ENCODE results near the gene CNOT9. TPM values are rescaled to one million over a fixed set of nuclear protein-coding genes. Genes with fewer than 3 reads are reported as not detected.

Gene CNOT9, protein sequence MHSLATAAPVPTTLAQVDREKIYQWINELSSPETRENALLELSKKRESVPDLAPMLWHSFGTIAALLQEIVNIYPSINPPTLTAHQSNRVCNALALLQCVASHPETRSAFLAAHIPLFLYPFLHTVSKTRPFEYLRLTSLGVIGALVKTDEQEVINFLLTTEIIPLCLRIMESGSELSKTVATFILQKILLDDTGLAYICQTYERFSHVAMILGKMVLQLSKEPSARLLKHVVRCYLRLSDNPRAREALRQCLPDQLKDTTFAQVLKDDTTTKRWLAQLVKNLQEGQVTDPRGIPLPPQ
- total RNA-seq, result 70.3 and 86.3 TPM in 2 replicates

DNA sequence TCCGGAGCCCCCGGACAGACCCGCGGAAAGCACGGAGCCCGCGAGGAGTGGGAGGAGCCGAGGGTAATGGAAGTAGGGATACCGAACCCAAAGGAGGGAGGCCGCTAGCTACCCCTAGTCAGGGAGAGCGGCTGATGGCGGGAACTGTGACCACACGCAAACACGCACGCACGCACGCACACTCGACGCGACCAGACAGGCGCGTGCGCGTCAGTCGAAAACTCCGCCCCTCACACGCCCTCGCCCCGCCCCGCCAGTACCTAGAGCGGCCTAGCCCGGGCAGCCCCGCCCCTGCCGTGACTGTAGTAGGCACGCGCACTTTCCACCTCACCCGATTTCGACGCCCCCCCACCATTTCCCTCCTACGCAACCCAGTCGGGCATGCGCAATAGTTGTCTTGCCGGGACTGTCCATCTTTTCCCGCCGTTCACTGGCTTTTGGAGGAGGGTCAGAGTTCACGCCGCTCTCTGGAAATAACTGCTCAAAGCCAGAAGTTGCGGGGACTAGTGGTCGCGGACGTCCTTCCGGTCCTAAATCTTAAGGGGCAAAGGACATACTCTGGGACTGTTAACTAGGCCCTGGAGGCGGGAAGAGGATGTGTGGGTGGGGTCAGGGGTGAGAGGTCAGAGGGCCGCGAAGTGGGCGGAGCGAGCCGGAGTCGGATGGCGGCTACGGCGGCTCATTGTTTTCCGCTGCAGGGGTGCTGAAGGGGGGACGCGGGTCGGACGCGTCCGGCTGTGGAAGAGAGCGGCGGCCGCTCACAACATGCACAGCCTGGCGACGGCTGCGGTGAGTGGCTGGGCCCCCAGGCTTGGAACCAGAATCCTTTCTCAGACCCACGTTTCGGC lies at the start of gene CNOT9, which contains the start of gene USP37:
CNOT9 (plus strand) TSS at position 650 of the 848 bp plus-strand sequence; CDS start at position 766, 116 bp downstream.
USP37 (minus strand) TSS at position 162 of the 848 bp plus-strand sequence. CDS start 9,698 bp downstream, outside the sequence.

DNA sequence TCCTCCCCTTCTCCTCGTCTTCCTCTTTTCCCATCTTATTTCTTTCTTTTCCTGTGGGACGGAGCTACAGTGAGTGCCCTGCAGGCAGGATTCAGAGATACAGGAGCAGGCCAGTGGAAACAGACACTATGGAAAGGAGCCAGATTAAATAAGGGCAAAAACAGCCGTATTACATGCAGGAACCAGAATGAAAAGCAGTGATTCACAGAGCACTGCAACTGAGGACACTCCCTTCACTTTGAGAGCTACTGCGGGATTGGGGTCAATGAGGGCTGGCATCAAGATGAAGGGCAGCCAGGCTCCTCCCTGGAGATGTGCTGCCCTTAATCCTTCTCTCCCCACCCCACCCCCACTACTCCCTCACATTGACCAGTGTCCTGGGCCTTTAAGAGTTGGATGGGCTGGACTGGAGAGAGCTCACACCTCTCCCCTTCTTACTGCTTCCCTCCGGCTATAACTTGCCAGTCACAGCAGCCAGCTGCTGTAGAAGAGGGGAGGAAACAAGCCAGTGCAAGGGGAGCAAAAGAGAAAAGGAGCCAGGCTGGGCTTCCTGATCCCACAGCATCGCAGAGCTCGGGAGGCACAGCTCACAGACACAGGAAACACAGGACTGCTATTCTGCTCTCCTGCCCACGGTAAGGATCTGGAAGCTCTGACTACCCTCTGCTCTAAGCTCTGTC lies 38.9 kb downstream of the CNOT9 start, which contains the start of gene PLCD4:
PLCD4 (plus strand) TSS at position 464 of the 680 bp plus-strand sequence. CDS start 7,841 bp downstream, outside the sequence.

Other genes starting within 250 kb of the CNOT9 start
- gene CATIP, start 212.0 kb upstream of the CNOT9 start, total RNA-seq, result not detected in 2 replicates
- under 0.01 and 0.05 TPM in 2 replicates for gene SLC11A1, start 186.6 kb upstream of the CNOT9 start, total RNA-seq
- 58.6 and 66.5 TPM in 2 replicates for gene CTDSP1, start 169.0 kb upstream of the CNOT9 start, total RNA-seq
- gene VIL1, start 149.7 kb upstream of the CNOT9 start, total RNA-seq, result not detected in 2 replicates
- 5.8 and 6.5 TPM in 2 replicates for gene USP37, start 488 bp upstream of the CNOT9 start, total RNA-seq
- 0.60 and 1.2 TPM in 2 replicates for gene PLCD4, start 39.1 kb downstream of the CNOT9 start, total RNA-seq
- 15.1 and 15.2 TPM in 2 replicates for gene ZNF142, start 90.8 kb downstream of the CNOT9 start, total RNA-seq
- 36.9 and 42.3 TPM in 2 replicates for gene BCS1L, start 90.8 kb downstream of the CNOT9 start, total RNA-seq
- gene RNF25, start 103.2 kb downstream of the CNOT9 start, total RNA-seq, result 19.9 and 26.9 TPM in 2 replicates
- 8.3 and 10.8 TPM in 2 replicates for gene STK36, start 103.2 kb downstream of the CNOT9 start, total RNA-seq
- gene TTLL4, start 142.0 kb downstream of the CNOT9 start, total RNA-seq, result 13.9 and 17.5 TPM in 2 replicates
- gene CYP27A1, start 213.3 kb downstream of the CNOT9 start, total RNA-seq, result 6.4 and 7.4 TPM in 2 replicates

Data from mammary microvascular endothelial cell (primary cell).